Activated CD4-positive, alpha-beta memory T cell treated with anti-CD3 and anti-CD28 coated beads for 36 hours (primary cell): Measurements from ENCODE around the gene POLR2F. TPM values are rescaled to one million over a fixed set of nuclear protein-coding genes. Genes with fewer than 3 reads are reported as not detected.

ENCODE experiments used
- CTCF ChIA-PET: fragments of 350-600 bp; sonication (Branson Sonifier 250); formaldehyde crosslinking; loops from one replicate; lab custom pipeline; 2021; ENCODE audit warnings: antibody characterized with exemption, inconsistent platforms; lab: Charles Lee
- POLR2A ChIA-PET: fragments of 350-600 bp; sonication (Branson Sonifier 250); formaldehyde crosslinking; loops from one replicate; lab custom pipeline; 2021; ENCODE audit warnings: antibody characterized with exemption; lab: Charles Lee
- DNase-seq: peaks from one replicate; pipeline ENCODE4 v3.0.0-alpha.2; 2020
- H3K27ac Mint-ChIP-seq: one replicate; pipeline ENCODE4 v1.8.0; 2021; ENCODE audit warnings: mixed read lengths
- H3K27me3 Mint-ChIP-seq: one replicate; pipeline ENCODE4 v1.8.0; 2021; ENCODE audit warnings: mixed read lengths
- H3K36me3 Mint-ChIP-seq: one replicate; pipeline ENCODE4 v1.8.0; 2021; ENCODE audit warnings: mixed read lengths
- H3K4me1 Mint-ChIP-seq: one replicate; pipeline ENCODE4 v1.8.0; 2021; ENCODE audit warnings: low read depth, mixed read lengths
- H3K4me3 Mint-ChIP-seq: one replicate; pipeline ENCODE4 v1.8.0; 2021; ENCODE audit warnings: mild to moderate bottlenecking, mixed read lengths
- H3K9me3 Mint-ChIP-seq: one replicate; pipeline ENCODE4 v1.8.0; 2021; ENCODE audit warnings: mixed read lengths
- intact Hi-C: fragments of 100-400 bp; cut with micrococcal nuclease; formaldehyde crosslinking; loops from one replicate; pipeline ENCODE4 v1.15.1; 2023
- total RNA-seq, 2 experiments: library from RNA; stranded (reverse); gene quantifications; one replicate each; pipeline ENCODE4 v1.2.3, GENCODE V29; 2021

The POLR2F gene
- total RNA-seq, 2 experiments from 2014 or later: 67.7 to 74.9 TPM

DNA sequence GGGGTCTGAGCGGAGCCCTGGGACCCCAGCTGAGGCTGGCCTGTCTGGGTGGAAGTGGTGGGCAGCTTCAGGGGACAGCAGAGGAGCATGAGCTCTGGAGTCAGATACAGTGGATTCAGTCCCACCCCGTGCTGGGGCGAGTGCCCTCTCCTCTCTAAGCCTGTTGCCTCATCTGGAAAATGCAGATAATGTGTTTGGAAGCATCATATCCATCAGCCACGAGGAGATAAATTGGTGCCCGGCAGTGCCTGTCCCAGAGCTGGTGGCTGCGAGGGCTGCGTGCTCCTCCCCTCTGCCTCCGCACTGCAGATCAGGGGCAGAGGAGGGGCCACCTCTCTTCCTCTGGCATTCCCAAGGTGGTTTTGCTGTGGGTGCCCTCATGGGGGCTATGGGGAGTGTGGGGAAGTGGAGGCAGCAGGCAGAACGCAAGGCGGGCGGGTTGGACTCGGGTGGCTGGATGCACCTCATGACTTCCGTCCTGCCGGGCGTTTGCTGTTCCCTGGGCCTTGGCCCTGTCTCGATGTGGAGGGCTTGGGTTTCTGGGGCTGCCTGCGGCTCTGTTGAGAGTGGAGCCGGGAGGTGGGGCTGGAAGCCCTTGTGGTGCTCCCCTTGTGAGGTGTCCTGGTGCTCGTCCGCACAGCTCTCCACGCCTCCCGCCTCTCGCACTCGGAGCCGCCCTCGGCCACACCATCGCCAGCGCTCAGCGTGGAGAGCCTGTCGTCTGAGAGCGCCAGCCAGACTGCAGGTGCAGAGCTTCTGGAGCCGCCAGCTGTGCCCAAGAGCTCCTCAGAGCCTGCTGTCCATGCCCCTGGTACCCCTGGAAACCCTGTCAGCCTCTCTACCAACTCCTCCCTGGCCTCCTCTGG, 26.5 kb upstream of the POLR2F start:
- H3K36me3 Mint-ChIP-seq: no peaks in the 10 kb centered on the region
- no peak for DNase-seq
- H3K27me3 Mint-ChIP-seq: no peaks in the 10 kb centered on the region
- intact Hi-C loops: no loop called here
- H3K9me3 Mint-ChIP-seq: no peaks in the 10 kb centered on the region
- ChIA-PET CTCF (interaction anchor here (1.2 to 7.9 kb wide), 2 partner anchors 39 to 109 kb away, joined by 3 to 58 read pairs; no protein-coding TSS in a partner anchor), POLR2A (no interaction called here)
- H3K27ac Mint-ChIP-seq: no peak overlapping the region
- H3K4me3 Mint-ChIP-seq: no peak overlapping the region
- no peaks in the 10 kb centered on the region for H3K4me1 Mint-ChIP-seq

DNA sequence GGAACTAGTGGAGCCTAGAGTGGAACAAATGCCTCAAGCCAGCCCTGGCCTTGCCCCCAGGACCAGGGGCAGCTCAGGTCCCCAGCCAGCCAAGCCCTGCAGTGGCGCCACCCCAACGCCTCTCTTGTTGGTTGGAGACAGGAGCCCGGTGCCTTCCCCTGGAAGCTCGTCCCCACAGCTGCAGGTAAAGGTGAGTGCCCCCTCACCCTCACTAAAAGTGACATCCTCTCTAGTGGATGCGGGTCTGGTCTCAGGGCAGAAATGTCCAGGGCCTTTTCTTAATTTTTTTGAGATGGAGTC, 25.9 kb upstream of the POLR2F start:
- DNase-seq: no peak
- Mint-ChIP-seq H3K27me3 (no peaks in the 10 kb centered on the region), H3K36me3 (no peaks in the 10 kb centered on the region), H3K27ac (no peak overlapping the region), H3K4me1 (no peaks in the 10 kb centered on the region), H3K9me3 (no peaks in the 10 kb centered on the region), H3K4me3 (no peak overlapping the region)
- ChIA-PET POLR2A (no interaction called here), CTCF (interaction anchor here (1.2 to 7.9 kb wide), 2 partner anchors 38 to 110 kb away, joined by 3 to 58 read pairs; no protein-coding TSS in a partner anchor)
- intact Hi-C loops: no loop called here

DNA sequence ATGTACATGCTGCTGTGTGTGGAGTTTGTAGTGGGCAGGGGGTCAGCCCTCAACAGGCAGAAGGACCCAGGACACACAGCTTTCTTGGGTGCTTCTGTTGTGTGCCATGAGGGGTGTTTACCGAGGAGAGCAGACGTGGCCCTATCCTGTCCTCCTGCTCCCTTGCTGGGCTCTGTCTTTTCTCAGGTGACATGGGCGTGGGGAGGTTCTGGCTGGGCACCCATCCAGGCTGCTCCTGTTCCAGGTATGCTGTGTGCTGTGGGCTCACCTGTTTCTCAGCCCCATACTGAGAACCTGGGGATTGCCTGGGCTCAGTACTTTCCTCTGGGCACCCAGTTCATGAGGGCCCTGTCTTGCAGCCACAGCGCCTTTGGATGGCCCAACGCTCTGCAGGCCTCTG, 24.1 kb upstream of the POLR2F start:
- no peak for DNase-seq
- H3K27me3 Mint-ChIP-seq: no peaks in the 10 kb centered on the region
- no peak overlapping the region for H3K27ac Mint-ChIP-seq
- H3K4me1 Mint-ChIP-seq: peaks cover 8% of the 10 kb centered on the region
- no peaks in the 10 kb centered on the region for H3K36me3 Mint-ChIP-seq
- no peaks in the 10 kb centered on the region for H3K9me3 Mint-ChIP-seq
- intact Hi-C loops: no loop called here
- ChIA-PET POLR2A (no interaction called here), CTCF (interaction anchor here (7.9 kb wide), 1 partner anchor 112 kb away, joined by 58 read pairs; no protein-coding TSS in a partner anchor)
- no peak overlapping the region for H3K4me3 Mint-ChIP-seq

DNA sequence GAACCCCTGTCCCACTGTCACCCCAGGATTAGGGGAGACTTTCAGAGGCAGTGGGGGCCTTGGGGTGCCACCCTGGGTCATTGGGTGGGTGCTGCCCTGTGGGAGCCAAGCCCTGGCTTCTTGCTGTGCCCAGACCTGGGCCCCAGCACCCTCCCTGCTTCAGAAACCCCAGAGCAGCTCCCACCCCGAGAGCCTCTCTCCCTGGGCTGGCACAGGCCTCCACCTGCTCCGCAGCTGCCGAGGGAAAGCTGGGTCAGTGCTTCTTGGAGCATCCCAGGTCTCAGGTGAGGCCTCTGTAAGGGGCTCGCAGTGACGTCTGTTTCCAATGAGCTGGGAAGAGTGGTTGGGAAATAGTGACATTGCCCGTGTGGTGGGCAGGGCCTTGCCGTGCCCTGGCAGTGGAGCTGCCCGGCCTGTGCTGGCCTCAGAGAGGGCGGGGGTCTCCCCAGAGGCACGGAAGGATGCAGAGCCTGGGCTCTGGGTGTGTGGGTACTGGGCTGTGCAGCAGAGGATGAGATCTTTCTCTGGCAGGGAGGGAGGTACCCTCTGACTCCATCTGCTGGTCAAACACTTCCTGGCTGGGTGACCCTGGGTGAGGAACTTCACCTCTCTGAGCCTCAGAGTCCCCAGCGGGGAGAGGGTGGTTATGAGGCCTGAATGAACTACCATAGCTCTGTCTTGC, 23.1 kb upstream of the POLR2F start:
- H3K27ac Mint-ChIP-seq: no peak overlapping the region
- POLR2A ChIA-PET: no interaction called here

DNA sequence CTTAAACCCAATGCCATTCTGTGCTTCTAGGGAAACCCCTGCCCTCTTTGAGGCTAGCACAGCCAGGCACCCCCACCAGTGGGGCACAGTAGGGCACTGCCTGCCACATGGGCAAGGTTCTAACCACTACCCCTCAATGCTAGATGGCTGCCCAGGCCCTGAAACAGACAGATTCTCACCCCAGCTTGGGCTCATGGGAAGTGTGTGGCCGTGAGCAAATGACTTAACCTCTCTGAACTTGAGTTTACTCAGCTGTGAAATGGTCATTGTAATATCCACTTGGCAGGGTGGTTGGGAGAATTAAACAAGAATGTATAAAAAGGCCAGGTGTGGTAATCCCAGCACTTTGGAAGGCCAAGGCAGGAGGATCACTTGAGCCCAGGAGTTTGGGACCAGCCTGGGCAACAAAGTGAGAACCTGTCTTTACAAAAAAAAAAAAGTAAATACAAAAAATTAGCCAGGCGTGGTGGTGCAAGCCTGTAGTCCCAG, 22.5 kb upstream of the POLR2F start:
- Mint-ChIP-seq H3K9me3 (no peaks in the 10 kb centered on the region), H3K27me3 (no peaks in the 10 kb centered on the region), H3K4me3 (no peak overlapping the region), H3K36me3 (no peaks in the 10 kb centered on the region), H3K4me1 (peaks cover 8% of the 10 kb centered on the region), H3K27ac (no peak overlapping the region)
- DNase-seq: no peak
- ChIA-PET CTCF (interaction anchor here (1.3 to 7.9 kb wide), 2 partner anchors 14 to 113 kb away, joined by 3 to 58 read pairs; no protein-coding TSS in a partner anchor), POLR2A (no interaction called here)
- intact Hi-C loops: no loop called here

More for the DNA sequence above, 23.1 kb upstream of the POLR2F start:
- H3K4me3 Mint-ChIP-seq: no peak overlapping the region
- H3K27me3 Mint-ChIP-seq: no peaks in the 10 kb centered on the region
- CTCF ChIA-PET: interaction anchor here (1.3 to 7.9 kb wide), 2 partner anchors 14 to 113 kb away, joined by 3 to 58 read pairs; no protein-coding TSS in a partner anchor
- intact Hi-C loops: no loop called here
- peaks cover 8% of the 10 kb centered on the region for H3K4me1 Mint-ChIP-seq
- no peaks in the 10 kb centered on the region for H3K9me3 Mint-ChIP-seq
- no peaks in the 10 kb centered on the region for H3K36me3 Mint-ChIP-seq
- DNase-seq: peak; percentile 23

DNA sequence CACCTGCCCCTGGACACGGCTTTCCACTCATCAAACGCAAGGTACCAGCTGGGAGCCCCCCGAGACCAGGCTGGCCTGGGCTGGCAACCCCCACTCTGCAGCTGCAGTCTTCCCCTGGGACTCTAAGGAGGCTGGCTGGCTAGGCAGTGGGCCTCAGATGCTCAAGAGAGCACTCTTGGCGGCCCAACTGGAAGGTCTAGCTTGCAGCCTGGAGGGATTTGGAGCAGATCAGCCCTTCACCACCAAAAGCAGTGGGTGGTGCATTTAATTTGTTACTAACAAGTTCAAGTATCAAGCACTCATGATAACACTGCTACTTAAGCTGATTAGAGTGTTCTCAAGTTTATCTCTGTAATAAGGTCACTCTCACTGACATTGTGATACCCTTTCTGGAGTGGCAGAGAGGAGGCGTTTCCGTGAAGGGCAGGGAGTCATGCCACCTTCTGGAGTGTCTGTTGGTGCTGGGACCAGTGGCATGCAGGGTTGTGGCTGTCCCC, 21.6 kb upstream of the POLR2F start:
- H3K27ac Mint-ChIP-seq: no peak overlapping the region
- H3K36me3 Mint-ChIP-seq: peaks cover 2% of the 10 kb centered on the region
- POLR2A ChIA-PET: no interaction called here
- CTCF ChIA-PET: interaction anchor here (1.3 to 7.9 kb wide), 3 partner anchors 15 to 114 kb away, joined by 3 to 58 read pairs (median 12); partner anchors contain the start of gene MICALL1
- no peaks in the 10 kb centered on the region for H3K27me3 Mint-ChIP-seq
- DNase-seq: no peak
- H3K9me3 Mint-ChIP-seq: no peaks in the 10 kb centered on the region
- H3K4me1 Mint-ChIP-seq: peaks cover 8% of the 10 kb centered on the region
- intact Hi-C loops: no loop called here
- no peak overlapping the region for H3K4me3 Mint-ChIP-seq

- ChIA-PET CTCF (interaction anchor here (1.0 to 7.9 kb wide), 4 partner anchors 27 to 121 kb away, joined by 3 to 58 read pairs (median 8); partner anchors contain the start of gene MICALL1), POLR2A (no interaction called here)
- Mint-ChIP-seq H3K4me3 (no peak overlapping the region), H3K4me1 (peaks cover 8% of the 10 kb centered on the region), H3K9me3 (no peaks in the 10 kb centered on the region), H3K27me3 (no peaks in the 10 kb centered on the region), H3K27ac (no peak overlapping the region), H3K36me3 (peaks cover 2% of the 10 kb centered on the region)
- no peak for DNase-seq
- intact Hi-C loops: no loop called here
Measured at GRCh38 chr22:37932401-37932800, 21.1 kb upstream of the POLR2F start.

GRCh38 chr22:37932821-37933578, 20.5 kb upstream of the POLR2F start:
- Mint-ChIP-seq H3K27ac (no peak overlapping the region), H3K4me1 (peaks cover 8% of the 10 kb centered on the region), H3K36me3 (peaks cover 4% of the 10 kb centered on the region), H3K9me3 (no peaks in the 10 kb centered on the region), H3K27me3 (no peaks in the 10 kb centered on the region), H3K4me3 (no peak overlapping the region)
- CTCF ChIA-PET: interaction anchor here (1.0 to 7.9 kb wide), 7 partner anchors 11 to 120 kb away, joined by 3 to 58 read pairs (median 4); partner anchors contain the start of gene MICALL1
- no peak for DNase-seq
- POLR2A ChIA-PET: no interaction called here
- intact Hi-C loops: no loop called here

DNA sequence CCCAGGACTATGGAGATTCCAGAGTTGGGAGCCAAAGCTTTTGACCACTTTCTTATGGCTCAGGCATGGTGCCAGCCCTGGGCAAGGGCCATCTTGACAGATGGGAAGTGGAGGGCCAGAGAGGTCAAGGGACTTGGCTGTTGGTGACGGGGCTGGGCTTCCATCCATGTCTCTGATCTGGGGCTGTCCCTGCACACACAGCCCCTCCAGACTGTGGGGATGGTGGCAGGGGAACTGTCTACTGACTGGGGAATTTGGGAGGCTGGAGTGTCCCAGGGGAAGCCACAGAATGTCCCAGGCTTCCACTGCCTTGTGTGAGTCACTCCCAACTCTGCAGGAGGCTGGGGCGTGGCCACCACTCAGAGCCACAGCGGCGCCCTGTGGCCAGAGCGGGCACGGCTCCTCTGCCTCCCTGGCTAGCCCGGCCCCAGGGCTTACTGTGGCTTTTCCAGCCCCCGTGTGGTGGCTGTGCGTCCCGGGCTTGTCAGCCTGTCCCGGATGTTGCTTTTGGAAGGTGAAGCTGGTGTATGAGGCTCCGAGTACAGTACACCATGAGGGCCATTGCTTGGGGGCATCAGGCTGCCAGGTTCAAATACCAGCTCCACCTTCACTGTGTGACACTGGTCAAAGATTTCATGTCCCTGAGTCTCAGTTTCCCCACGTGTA, 19.7 kb upstream of the POLR2F start:
- no peak overlapping the region for H3K27ac Mint-ChIP-seq
- ChIA-PET CTCF (interaction anchor here (0.5 to 7.9 kb wide), 21 partner anchors 10 to 750 kb away, joined by 3 to 58 read pairs (median 3); partner anchors contain the start of genes C22orf23, MICALL1 and POLR2F), POLR2A (interaction anchor here (0.8 kb wide), 1 partner anchor 15 kb away, joined by 3 read pairs; no protein-coding TSS in a partner anchor)
- intact Hi-C loops: loop anchor here (1.0 to 2.0 kb wide), 2 partner anchors 47 to 117 kb away; no protein-coding TSS in a partner anchor
- H3K4me3 Mint-ChIP-seq: no peak overlapping the region
- no peaks in the 10 kb centered on the region for H3K9me3 Mint-ChIP-seq
- no peaks in the 10 kb centered on the region for H3K27me3 Mint-ChIP-seq
- peaks cover 8% of the 10 kb centered on the region for H3K4me1 Mint-ChIP-seq
- peaks cover 4% of the 10 kb centered on the region for H3K36me3 Mint-ChIP-seq
- DNase-seq: peak; percentile 93

- H3K27me3 Mint-ChIP-seq: no peaks in the 10 kb centered on the region
- no peak overlapping the region for H3K27ac Mint-ChIP-seq
- no peak for DNase-seq
- ChIA-PET POLR2A (no interaction called here), CTCF (no interaction called here)
- no peaks in the 10 kb centered on the region for H3K9me3 Mint-ChIP-seq
- peaks cover 9% of the 10 kb centered on the region for H3K36me3 Mint-ChIP-seq
- no peak overlapping the region for H3K4me3 Mint-ChIP-seq
- intact Hi-C loops: no loop called here
- no peaks in the 10 kb centered on the region for H3K4me1 Mint-ChIP-seq
Measured at GRCh38 chr22:37940698-37941376, 12.7 kb upstream of the POLR2F start.
